Activated naive CD8-positive, alpha-beta T cell treated with anti-CD3 and anti-CD28 coated beads for 36 hours (primary cell): Measurements from ENCODE around the gene TRAM2. TPM values are rescaled to one million over a fixed set of nuclear protein-coding genes. Genes with fewer than 3 reads are reported as not detected.

Experiments
- DNase-seq: peaks from one replicate; pipeline ENCODE4 v3.0.0; 2021
- H3K27ac Mint-ChIP-seq: one replicate; pipeline ENCODE4 v1.8.0; 2022; ENCODE audit warnings: mild to moderate bottlenecking, moderate library complexity, mixed read lengths
- H3K27me3 Mint-ChIP-seq: one replicate; pipeline ENCODE4 v1.8.0; 2022; ENCODE audit warnings: mild to moderate bottlenecking, mixed read lengths
- H3K36me3 Mint-ChIP-seq: one replicate; pipeline ENCODE4 v1.8.0; 2021; ENCODE audit warnings: mild to moderate bottlenecking, mixed read lengths
- H3K4me1 Mint-ChIP-seq: one replicate; pipeline ENCODE4 v1.8.0; 2021; ENCODE audit warnings: mixed read lengths
- H3K4me3 Mint-ChIP-seq: one replicate; pipeline ENCODE4 v1.8.0; 2022; ENCODE audit warnings: mild to moderate bottlenecking, moderate library complexity, mixed read lengths
- H3K9me3 Mint-ChIP-seq: one replicate; pipeline ENCODE4 v1.8.0; 2022; ENCODE audit warnings: mixed read lengths
- total RNA-seq, 2 experiments: library from RNA; stranded (reverse); gene quantifications; one replicate each; pipeline ENCODE4 v1.2.3, GENCODE V29; 2021

Gene TRAM2
- total RNA-seq, 2 experiments from 2014 or later, result 1.6 to 2.0 TPM

DNA sequence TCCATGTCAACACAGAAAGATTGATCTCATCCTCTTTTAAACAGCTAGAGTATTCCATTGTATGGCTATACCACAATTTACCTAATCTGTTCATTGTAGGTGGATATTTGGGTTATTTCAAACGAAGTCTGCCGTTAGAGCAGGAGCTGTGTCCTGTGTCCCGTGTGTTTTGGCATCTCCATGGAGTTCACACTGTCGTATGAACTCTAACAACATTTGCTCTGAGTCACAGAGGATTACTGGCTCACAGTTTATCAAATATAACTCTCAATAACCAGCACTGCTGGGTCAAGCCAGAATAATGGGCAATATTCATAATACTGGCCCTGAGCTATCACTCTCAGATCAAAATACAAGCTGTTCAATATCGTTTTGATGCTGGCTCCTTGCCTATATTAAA is 16.4 kb downstream of the TRAM2 start:
- Mint-ChIP-seq H3K36me3 (no peaks in the 10 kb centered on the region), H3K27ac (no peak overlapping the region), H3K27me3 (no peaks in the 10 kb centered on the region), H3K9me3 (no peaks in the 10 kb centered on the region), H3K4me3 (no peak overlapping the region), H3K4me1 (peaks cover 10% of the 10 kb centered on the region)
- no peak for DNase-seq

DNA sequence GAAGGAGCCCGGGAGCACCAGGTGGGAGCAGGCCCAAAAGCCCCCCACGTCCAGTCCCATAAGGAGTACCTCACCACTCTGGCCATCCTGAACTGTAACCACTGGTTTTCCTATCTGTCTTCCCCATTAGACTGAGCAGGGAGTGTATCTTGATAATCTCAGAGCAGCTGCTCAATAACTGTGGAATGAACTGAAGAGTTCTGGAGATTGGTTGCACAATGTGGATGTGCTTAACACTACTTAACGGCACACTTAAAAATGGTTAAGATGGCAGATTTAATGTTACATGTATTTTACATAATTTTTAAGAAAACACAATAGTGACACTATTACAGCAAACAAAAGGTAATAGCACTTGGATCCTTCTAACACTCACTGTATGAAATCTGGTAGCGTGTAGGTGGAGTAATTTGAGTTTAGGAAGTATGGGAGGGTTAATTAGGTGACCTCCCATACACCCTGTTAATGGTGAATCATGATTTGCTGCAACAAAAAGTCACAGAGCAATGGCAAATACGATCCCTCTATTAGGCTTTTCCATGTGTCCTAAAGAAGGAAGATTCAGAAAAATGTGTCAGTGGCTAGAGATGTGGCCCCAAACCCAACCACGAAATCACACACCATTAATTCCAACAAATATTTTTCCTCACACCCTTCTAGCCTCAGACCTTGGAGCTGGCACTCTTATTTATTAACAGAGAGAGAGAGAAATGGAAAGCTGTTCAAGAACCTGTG is 18.4 kb downstream of the TRAM2 start:
- Mint-ChIP-seq H3K36me3 (no peaks in the 10 kb centered on the region), H3K27me3 (no peaks in the 10 kb centered on the region), H3K27ac (no peak overlapping the region), H3K4me3 (no peak overlapping the region), H3K4me1 (peaks cover 9% of the 10 kb centered on the region), H3K9me3 (no peaks in the 10 kb centered on the region)
- DNase-seq, result no peak

DNA sequence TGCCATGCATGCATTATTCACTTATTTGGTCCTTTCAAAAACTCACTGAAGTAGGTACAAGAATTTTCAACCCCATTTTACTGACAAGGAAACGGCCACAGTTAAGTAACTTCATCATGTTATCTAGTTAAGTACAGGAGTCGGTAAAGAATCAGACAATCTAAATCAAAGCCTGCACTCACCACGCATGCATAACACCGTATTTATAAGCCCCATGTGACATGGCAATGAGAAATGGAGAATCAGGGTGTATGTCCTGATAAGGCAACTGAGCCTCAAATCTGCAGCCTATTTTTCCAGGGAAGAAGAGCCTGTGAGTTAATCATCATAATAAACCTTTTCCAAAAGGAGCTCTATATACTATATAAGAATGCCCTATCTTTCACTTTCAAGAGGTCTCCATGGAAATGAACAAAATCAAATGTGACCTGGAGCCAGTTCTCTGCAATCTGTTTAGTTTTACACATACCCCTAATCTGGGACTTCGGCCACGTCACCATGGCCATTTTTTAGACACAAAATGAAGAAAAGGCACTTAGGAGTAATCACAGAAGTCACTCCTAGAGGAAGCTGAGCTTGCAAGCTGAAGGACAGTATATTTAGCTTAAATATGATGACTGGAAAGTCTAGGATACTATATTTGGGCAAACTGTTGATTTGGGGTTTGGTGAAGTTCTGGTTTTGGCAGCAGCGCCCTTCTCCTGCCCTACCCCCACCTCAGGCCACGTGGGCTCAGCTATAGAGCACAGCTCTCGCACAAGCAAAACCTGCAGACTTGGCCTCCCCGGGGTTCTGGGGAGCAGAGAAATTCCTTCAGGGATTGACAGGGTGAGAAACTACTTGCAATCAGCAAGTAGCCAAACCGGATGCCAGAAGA is 19.2 kb downstream of the TRAM2 start:
- DNase-seq, result no peak
- Mint-ChIP-seq H3K4me1 (peaks cover 6% of the 10 kb centered on the region), H3K27ac (no peak overlapping the region), H3K9me3 (no peaks in the 10 kb centered on the region), H3K27me3 (no peaks in the 10 kb centered on the region), H3K4me3 (no peak overlapping the region), H3K36me3 (no peaks in the 10 kb centered on the region)

DNA sequence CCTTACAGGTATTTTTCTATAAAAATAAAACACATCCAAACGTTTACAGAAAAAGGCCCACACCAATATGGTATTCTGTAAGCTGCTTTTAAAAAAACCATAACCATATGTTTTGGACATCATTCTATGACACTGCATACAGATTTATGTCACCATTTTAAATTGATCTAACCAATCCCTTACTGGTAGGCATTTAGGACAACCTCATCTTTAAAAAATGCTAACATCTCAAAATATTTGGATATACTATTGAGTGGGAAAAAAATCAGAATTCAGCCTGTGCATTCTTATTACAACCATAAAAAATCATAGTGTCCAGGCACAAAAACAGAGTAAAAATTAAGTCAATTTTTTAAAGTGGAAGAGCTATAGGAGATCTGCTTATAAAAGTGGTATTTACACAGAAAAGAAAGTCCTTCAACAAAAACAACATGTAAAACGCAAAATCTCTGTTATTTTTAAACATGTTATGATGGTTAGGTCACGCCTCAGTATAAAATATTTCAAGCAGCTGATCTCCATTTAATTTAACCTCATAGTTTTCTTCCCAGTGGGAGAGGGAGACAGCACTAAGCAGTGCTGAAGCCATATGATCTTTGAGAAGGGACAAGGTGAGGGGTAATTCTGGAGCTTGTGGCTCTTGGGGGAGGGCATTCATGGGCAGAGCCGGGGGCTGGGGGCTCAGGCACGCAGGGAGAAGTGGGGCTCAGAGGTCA is 21.2 kb downstream of the TRAM2 start:
- peaks cover 8% of the 10 kb centered on the region for H3K4me1 Mint-ChIP-seq
- no peaks in the 10 kb centered on the region for H3K36me3 Mint-ChIP-seq
- no peaks in the 10 kb centered on the region for H3K9me3 Mint-ChIP-seq
- H3K27me3 Mint-ChIP-seq, result no peaks in the 10 kb centered on the region
- no peak overlapping the region for H3K27ac Mint-ChIP-seq
- H3K4me3 Mint-ChIP-seq, result no peak overlapping the region
- DNase-seq, result no peak

DNA sequence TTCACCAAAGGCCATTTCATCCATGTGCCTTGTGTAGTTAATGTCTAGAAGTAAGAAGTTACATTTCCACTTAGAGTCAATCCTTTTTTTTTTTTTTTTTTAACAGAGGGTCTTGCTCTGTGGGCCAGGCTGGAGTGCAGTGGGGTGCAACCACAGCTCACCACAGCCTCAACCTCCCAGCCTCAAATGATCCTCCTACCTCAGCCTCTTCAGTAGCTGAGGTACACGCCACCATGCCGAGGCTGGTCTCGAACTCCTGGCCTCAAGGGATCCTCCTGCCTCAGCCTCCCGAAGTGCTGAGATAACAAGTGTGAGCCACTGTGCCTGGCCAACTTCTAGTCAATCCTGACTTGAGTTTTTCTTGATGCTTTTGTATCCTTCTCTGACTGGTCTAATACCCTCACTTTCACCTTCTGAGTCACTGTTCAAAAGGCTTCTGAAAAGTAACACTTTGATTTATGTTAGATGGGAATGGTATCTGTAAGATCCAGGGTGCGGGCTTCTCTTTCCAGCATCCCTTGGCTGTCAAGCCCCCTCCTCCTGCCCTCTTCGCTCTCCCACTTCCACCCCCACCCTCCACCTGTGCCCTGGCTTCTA is 22.1 kb downstream of the TRAM2 start:
- Mint-ChIP-seq H3K36me3 (no peaks in the 10 kb centered on the region), H3K4me3 (no peak overlapping the region), H3K27ac (no peak overlapping the region), H3K4me1 (peaks cover 8% of the 10 kb centered on the region), H3K27me3 (no peaks in the 10 kb centered on the region), H3K9me3 (no peaks in the 10 kb centered on the region)
- no peak for DNase-seq

DNA sequence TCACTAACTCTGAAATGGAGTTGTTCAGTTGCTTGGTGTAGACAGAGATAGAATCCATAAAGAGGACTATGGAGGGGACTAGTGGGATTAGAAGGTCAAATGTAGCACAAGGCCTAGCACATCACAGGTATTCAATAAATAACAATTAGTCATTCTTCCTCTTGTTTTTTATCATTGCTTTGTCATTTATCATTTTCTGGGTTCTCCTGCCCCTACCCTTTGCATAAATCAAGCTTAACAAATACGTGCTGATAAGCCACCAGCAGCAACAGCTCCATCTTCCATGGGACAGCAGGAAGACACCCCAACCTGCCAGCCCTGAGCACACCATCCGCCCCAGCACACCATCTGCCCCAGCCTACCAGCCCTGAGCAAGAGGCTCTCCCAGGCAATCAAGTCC is 23.1 kb downstream of the TRAM2 start:
- H3K27me3 Mint-ChIP-seq, result no peaks in the 10 kb centered on the region
- H3K4me1 Mint-ChIP-seq, result peaks cover 8% of the 10 kb centered on the region
- no peak overlapping the region for H3K4me3 Mint-ChIP-seq
- H3K36me3 Mint-ChIP-seq, result no peaks in the 10 kb centered on the region
- H3K9me3 Mint-ChIP-seq, result no peaks in the 10 kb centered on the region
- H3K27ac Mint-ChIP-seq, result no peak overlapping the region
- DNase-seq, result no peak

DNA sequence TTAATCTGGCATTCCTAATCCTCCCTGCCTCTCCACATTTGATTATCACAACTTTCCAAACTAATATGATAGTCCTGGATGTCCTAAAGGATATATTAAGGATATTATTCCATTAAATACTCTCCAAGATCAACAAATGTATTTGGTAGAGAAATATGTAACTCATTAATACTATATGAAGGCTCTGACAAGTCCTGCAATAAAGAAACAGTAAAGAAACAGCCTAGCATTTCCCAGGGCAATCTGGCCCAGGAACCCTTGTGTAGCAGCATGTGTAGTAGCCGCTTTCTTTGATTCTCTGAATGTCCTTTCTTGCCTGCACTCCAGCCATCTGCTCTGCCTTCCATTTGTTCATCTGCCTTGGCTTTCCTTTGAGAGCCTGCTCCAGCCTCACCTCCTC is 23.7 kb downstream of the TRAM2 start:
- DNase-seq, result no peak
- H3K36me3 Mint-ChIP-seq, result no peaks in the 10 kb centered on the region
- H3K27ac Mint-ChIP-seq, result no peak overlapping the region
- H3K4me1 Mint-ChIP-seq, result peaks cover 8% of the 10 kb centered on the region
- no peaks in the 10 kb centered on the region for H3K9me3 Mint-ChIP-seq
- no peak overlapping the region for H3K4me3 Mint-ChIP-seq
- H3K27me3 Mint-ChIP-seq, result no peaks in the 10 kb centered on the region

DNA sequence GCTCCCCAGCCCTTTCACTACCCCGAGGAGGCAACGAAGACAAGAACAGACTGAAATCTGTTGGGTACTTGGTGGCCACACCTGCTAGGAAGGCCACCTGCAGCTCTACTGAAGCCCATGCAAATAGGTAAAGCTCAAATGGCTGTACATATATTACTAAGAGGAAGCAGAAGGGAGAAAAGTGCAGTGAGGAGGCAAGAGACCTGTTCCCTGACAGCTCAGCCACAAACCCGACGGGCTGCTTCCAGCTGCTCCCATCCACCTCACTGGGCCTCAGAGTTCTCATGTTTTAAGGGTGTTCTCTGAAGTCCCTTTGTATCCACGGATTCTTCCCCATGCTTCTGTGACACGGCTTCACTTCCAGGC is 24.6 kb downstream of the TRAM2 start:
- no peak overlapping the region for H3K27ac Mint-ChIP-seq
- H3K4me3 Mint-ChIP-seq, result no peak overlapping the region
- H3K4me1 Mint-ChIP-seq, result peaks cover 6% of the 10 kb centered on the region
- H3K36me3 Mint-ChIP-seq, result no peaks in the 10 kb centered on the region
- H3K27me3 Mint-ChIP-seq, result no peaks in the 10 kb centered on the region
- no peaks in the 10 kb centered on the region for H3K9me3 Mint-ChIP-seq
- DNase-seq, result no peak

DNA sequence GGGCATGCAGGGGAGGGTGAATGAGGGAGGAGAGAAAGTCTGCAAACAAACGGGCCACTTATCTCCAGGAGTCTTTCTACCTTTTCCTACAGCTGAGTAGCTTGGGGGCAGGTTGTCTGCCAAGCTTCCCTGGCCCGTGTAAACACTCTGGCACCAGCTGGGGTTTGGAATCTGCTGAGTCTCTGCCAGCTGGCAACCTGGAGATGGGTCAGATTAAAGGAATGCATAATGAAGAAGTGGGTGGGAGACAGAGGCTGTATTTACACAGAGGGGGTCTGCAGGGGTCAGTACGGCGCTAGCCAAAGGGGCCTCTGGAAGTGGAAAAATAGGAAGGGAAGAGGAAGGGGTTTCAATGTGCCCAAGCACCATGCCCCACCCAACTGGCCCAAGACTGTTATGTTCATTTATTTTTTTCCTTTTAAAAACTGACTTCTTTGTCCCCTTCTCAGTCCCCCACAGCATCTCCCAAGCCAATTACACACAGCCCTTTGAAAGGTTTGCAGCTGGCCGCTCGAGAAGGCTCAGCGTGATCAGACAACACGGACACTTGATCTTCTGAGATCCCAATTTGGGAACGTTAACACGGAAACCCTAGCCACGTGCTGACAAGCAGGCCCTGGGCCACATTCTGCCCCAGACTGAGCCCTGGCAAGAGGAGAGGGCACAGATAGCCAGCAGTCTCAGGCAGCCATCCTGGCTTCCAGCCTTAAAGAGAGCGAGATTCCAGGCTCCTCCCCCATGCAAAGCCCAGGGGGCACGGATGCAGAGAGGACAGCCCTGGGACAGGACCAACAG is 25.2 kb downstream of the TRAM2 start:
- peaks cover 2% of the 10 kb centered on the region for H3K36me3 Mint-ChIP-seq
- H3K4me3 Mint-ChIP-seq, result no peak overlapping the region
- H3K27me3 Mint-ChIP-seq, result no peaks in the 10 kb centered on the region
- H3K9me3 Mint-ChIP-seq, result no peaks in the 10 kb centered on the region
- H3K27ac Mint-ChIP-seq, result no peak overlapping the region
- DNase-seq, result no peak
- peaks cover 6% of the 10 kb centered on the region for H3K4me1 Mint-ChIP-seq

DNA sequence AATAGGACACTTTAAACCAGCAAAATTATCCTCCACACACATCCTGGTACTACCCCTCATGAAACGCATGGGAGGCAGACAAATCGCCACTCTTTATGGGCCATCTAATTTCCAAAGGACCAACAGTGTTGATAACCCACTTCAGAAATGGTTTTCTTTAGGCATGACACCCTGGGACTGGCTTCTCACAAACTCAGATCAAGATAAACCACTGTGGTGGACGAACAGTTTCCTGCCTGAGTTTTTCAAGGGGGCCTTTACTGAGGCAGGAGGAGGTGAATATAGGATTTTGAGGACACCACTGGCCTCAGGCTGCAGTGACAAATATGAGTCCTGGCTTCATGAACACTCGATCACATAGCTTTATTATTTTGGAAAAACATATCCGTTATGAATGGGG is 26.0 kb downstream of the TRAM2 start:
- no peak for DNase-seq
- H3K36me3 Mint-ChIP-seq, result peaks cover 2% of the 10 kb centered on the region
- no peaks in the 10 kb centered on the region for H3K27me3 Mint-ChIP-seq
- H3K4me3 Mint-ChIP-seq, result no peak overlapping the region
- peaks cover 4% of the 10 kb centered on the region for H3K4me1 Mint-ChIP-seq
- no peaks in the 10 kb centered on the region for H3K9me3 Mint-ChIP-seq
- no peak overlapping the region for H3K27ac Mint-ChIP-seq

DNA sequence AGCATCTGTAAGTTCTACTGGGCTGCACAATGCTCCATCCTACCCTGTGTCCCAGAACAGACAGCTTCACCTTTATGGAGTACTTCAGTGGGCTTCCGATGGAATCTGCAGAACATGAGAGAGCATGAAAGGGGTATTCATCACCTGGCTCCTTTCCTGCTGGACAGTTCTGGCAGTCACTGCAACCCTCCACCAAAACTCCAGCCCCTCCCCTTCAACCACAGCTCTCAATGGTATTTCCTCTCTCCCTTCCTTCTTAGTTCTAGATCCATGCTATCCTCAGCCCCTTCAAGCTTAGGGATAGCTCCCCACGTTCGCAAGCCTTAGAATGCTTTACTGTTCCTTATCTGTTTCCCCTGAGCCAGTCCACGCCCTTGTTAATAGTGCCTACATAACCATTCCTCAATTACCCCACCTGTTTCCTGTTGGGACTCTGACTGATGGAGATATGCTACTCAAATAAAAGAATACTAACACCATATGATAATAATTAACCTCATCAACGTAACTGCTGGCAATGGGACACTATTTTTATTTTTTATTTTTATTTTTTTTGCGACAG is 26.8 kb downstream of the TRAM2 start:
- Mint-ChIP-seq H3K9me3 (no peaks in the 10 kb centered on the region), H3K27ac (no peak overlapping the region), H3K4me1 (peaks cover 2% of the 10 kb centered on the region), H3K36me3 (peaks cover 2% of the 10 kb centered on the region), H3K27me3 (no peaks in the 10 kb centered on the region), H3K4me3 (no peak overlapping the region)
- no peak for DNase-seq

DNA sequence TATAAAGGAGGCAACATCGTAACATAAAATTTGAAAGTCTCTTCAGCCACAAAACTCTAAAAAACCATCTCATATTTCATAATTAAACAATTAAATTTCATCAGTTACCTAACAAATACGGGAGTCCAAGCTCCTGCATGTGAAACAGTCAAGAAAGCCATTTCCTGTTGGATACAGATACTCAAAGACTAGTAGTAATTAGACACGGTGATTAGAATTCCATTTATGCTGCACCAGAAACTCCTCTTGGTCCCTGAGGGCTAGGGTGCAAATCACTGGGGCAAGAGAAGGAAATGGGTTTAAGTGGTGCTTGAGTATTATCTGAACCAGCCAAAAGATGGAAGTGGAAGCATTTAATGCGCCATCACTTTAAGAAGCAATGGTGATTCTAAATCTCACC is 27.4 kb downstream of the TRAM2 start:
- Mint-ChIP-seq H3K4me3 (no peak overlapping the region), H3K27me3 (no peaks in the 10 kb centered on the region), H3K4me1 (peaks cover 2% of the 10 kb centered on the region), H3K36me3 (peaks cover 2% of the 10 kb centered on the region), H3K9me3 (no peaks in the 10 kb centered on the region), H3K27ac (no peak overlapping the region)
- no peak for DNase-seq

DNA sequence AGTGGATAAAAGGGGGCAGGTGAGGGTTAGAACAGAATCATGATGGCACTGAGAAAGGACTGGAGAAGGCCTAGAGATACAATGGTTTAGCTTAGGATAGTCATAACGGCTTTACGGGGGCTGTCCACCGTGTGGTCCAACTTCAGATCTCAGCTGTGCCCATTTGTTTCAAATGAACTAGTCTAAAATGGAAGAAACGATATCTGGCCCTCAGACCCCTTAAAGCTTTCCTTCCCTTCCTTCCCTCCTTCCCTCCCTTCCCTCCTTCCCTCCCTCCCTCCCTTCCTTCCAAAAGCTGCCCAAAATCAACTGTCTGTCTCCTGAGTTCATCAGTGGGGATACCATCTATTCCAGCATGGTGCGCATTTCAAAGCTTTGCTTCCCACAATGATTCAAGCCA is 27.9 kb downstream of the TRAM2 start:
- Mint-ChIP-seq H3K27me3 (no peaks in the 10 kb centered on the region), H3K4me1 (peaks cover 5% of the 10 kb centered on the region), H3K9me3 (no peaks in the 10 kb centered on the region), H3K36me3 (peaks cover 2% of the 10 kb centered on the region), H3K4me3 (no peak overlapping the region), H3K27ac (no peak overlapping the region)
- DNase-seq, result no peak

DNA sequence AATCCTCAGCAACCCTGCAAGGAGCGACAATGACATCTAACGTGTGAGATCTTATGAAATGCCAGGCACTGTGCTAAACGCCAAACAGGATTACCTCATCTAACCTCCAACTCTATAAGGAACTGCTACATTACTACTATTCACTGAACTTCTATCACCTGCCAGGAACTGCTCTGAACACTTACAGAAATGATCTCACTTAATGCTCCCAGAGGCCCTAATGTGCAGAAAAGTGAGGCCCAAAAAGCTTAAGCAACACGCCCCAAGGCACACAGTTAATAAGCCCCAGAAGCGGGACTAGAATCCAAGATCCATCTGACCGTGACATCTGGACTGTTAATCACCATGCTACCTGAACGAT is 28.5 kb downstream of the TRAM2 start:
- no peak for DNase-seq
- Mint-ChIP-seq H3K9me3 (no peaks in the 10 kb centered on the region), H3K4me1 (peaks cover 5% of the 10 kb centered on the region), H3K36me3 (peaks cover 2% of the 10 kb centered on the region), H3K27me3 (no peaks in the 10 kb centered on the region), H3K4me3 (no peak overlapping the region), H3K27ac (no peak overlapping the region)
